ENCODE data around the gene DERL2. TPM values are rescaled to one million over a fixed set of nuclear protein-coding genes. Genes with fewer than 3 reads are reported as not detected.

The DERL2 gene
- total RNA-seq, 1 donor from 2014 or later: 25.8 TPM

DNA sequence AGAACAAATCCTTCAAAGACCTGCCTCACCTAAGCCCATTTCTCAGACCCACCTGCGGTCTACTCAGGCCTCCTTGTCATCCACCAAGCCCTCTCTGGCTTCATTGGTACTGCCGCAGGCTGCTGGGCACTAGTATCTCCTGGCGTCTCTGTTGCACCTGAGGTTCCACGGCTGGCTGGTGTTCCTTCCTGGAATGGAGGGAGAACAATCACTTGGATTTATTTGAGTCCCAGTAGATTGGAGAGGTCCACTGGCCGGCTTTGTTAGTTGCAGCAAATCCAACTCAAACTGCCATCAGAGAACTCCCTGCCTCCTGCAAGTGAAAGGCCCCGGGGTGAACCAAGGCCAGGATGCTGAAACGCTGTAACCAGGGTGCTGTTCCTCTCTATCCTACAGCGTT, 15.7 kb upstream of the DERL2 start:
- no peak for DNase-seq (ENCODE audit: low spot score)

DNA sequence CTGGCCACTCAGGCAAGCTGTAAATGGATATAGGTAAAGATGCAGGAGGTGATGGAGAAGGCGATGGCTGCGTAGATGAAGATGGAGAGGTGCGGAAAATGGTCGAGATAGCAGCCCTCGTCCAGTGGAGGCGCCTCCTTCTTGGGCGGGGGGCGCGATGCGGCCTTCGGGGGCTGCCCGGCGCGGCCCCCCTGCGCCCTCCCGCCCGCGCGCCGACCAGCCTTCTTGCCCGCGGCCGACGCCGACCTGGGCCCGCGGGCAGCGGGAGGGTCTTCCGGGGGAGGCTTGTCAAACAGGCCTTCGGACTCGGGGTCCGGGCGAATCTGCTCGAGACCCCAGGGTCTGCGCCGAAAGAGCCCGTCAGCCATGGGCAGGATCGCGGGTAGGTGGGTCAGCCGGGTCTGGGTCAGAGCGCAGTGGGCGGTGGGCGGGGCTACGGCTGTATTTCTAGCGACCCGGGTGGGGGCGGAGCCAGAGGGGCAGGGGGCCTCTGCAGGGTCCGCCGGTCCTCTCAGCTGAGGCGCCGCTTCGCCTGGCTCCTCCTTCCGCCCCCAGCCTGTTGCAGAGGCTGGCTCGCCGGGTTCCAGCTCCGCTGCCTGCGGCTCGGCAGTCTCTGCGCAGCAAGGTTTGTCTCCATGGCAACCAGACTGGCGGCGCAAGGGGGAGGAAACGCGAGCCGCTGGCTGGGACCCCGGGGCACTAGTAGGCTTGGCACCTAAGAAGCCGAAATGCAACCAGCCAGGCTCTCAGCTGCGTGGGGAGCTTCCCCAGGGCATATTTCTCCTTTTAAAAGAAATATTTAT, 14.8 kb upstream of the DERL2 start:
- DNase-seq (ENCODE audit: low spot score): peak; percentile 97

DNA sequence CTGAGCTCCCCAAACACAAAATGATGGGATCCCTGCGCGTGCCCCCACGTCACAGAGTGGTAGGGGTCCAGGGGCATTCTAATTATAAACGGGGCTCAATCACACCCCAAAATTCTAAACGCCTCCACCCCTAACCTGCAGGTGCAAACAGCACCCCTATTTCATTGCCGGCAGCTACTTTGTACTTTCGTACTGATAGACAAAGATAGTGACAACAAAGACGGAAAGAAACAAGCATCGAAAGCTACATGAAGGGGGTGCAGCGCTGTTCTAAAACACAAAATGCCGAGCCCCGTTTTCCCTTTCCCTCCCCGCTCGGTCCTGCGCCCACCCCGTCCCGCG, 14.2 kb upstream of the DERL2 start:
- DNase-seq (ENCODE audit: low spot score): peak; percentile 19

DNA sequence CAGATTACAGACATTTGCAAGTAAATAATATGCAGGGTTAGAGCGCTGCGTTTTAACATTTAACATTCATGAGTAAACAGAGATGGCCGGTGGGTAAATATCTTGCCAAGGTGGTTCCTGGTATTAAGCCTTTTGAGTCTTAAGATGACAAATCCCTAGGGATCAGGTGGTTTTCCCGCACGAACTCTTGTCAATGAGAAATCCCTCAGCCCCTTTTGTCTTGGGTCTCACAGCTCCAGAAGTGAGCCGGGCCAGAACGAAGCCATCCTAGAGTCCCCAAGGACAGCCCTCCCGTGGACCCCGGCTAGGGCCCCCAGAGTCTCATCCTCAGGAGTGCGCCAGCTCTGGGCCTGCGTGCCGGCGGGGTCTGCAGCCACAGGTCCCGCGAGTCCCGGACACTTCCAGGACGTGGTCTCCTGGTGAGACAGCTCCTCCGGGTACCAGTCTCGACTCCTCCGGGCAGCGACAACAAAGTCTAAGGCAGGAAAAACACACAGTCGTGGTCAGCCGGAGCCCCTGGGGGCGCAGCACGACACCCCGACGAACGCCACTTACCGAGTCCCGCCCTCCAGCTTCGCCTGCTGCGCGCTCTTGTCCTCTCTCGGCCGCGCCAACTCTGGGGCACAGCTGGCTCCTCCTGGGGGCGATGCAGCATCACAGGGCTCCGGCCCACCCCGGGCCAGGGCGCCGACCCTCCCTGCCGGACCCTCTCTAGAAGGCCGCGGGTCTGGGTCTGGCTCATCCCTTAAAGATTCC, 13.7 kb upstream of the DERL2 start:
- DNase-seq (ENCODE audit: low spot score): peak; percentile 23

DNA sequence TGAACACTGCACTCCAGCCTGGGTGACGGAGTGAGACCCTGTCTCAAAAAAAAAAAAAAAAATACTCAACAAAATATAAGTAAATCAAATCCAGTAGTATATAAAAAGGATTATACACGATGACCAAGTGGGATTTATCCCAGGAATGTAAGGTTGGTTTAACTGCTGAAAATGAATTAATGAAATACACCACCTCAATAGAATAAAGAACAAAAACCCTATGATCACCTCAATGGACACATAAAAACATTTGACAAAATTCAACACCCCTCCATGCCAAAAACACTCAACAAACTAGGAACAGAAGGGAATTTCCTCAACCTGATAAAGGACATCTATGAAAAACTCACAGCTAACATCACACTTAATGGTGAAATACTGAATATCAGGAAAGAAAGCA, 7.0 kb upstream of the DERL2 start:
- no peak for DNase-seq (ENCODE audit: low spot score)

DNA sequence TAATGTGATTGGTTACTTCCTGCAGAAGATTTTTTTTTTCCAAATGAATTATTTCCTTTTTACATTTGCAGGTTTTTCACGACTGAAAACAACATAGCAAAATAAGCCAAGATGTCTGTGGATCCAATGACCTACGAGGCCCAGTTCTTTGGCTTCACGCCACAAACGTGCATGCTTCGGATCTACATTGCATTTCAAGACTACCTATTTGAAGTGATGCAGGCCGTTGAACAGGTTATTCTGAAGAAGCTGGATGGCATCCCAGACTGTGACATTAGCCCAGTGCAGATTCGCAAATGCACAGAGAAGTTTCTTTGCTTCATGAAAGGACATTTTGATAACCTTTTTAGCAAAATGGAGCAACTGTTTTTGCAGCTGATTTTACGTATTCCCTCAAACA, 2.8 kb upstream of the DERL2 start:
- DNase-seq (ENCODE audit: low spot score): no peak

DNA sequence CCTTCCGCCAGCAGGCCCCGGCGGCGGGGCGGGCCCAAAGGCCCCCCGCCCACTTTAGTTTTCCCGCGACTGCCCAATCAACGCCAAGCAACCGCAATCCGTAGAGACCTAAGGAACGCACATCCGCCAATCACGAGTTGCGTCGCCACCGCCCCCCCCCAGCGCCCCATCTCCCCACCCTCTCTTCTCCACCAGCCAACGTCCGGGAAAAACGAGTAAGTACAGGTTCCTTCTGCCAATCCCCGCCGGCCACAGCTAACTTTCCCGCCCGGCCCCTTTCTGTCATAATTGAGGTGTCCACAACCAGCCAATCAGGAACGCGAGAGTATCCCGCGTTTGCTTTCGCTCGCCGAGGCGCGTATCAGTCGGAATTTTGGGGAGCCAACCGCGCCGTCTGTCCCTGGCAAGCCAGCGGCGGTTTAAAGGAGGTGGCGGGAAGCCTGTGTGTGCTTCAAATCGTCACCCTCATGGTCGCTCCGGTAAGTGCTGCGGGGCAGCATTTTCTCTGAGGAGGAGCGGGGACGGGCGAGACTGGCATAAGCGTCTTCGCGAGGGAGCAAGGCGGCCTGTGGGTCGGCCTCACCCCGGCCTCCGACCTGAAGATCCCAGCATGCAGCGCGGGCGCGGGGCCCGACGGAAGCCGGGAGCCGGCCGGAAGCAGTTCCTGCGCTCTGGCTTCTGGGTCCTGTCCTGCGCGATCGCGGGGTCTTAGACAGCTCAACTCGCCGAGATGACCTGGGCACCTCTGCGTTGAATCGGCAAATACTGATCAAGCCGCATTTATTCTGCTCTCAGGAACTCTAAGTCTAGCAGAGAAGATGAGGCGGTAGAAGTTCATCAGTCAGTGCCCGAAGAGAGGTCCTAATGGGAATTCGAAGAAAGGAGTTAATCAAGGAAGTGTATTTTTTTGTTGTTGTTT, 487 bp upstream of the DERL2 start, which contains the start of gene MIS12:
Gene MIS12, plus strand, starts transcription at position 361 of the 919 bp plus-strand sequence. CDS start 2,297 bp downstream, outside the sequence.
- peak; percentile 100 for DNase-seq (ENCODE audit: low spot score)

DNA sequence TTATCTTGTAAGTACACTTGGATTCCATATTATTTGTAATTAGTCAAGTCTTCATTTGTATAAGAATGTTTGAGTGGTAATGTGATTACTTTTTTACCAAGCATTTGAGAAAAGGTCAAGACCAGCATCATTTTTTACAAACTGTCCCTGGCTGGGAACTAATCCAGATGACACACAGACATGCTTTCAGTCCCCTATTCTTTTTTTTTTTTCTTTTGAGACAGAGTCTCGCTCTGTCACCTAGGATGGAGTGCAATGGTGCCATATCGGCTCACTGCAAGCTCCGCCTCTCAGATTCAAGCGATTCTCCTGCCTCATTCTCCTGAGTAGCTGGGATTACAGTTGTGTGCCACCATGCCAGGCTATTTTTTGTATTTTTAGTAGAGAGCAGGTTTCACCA, 4.5 kb downstream of the DERL2 start:
- DNase-seq (ENCODE audit: low spot score): no peak

DNA sequence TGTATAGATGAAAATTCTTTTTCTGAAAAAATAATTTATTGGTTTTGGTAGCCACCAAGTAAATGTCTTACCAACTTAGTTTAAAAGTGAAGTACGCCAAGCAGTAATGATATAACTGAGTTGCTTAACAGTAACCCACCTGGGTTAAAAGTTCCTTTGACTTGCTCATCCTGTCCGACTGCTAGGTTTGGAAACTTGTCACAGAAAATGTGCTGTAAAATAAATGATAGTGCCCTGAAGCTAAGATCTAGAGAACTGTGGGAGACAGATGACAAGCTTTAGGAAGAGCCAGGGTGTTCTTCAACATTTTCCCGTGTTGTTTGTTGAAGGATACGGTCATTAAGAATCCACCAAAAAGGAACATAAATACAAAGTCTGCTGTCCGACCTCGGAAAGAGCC, 5.0 kb downstream of the DERL2 start:
- DNase-seq (ENCODE audit: low spot score): peak; percentile 56

DNA sequence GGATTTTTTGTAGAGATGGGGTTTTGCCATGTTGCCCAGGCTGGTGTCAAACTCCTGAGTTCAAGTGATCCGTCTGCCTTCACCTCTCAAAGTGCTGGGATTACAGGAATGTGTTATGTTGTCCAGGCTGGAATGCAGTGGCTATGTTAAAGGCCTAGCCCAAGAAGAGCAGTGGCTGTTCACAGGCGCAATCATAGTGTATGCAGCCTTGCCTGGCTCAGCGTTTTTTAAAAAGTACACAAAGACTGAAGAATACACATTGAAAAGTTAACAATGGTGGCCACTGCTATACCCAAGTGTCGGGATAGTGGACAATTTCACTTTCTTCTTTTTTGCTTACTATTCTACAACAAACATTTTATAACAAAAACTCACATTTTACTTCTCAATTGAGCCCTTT, 7.0 kb downstream of the DERL2 start:
- DNase-seq (ENCODE audit: low spot score): no peak

DNA sequence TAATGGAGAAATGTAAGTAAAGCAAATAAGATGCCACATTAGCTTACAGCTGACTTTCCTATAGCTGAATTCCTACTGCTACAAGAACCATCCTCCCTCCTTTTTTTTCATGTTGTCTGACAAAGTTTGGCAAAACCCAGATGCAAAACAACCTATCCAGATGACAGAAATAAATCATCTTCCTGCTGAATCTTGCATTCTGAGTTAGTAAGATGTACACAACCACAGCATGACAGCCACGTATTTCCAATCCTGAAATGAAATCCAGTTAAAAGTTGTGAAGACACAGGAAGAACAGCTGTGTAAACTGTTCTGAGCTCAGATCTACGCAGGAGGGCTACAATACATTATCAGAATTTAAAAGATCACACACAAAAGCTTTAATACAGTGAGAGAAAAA, 12.1 kb downstream of the DERL2 start:
- DNase-seq (ENCODE audit: low spot score): peak; percentile 57

DNA sequence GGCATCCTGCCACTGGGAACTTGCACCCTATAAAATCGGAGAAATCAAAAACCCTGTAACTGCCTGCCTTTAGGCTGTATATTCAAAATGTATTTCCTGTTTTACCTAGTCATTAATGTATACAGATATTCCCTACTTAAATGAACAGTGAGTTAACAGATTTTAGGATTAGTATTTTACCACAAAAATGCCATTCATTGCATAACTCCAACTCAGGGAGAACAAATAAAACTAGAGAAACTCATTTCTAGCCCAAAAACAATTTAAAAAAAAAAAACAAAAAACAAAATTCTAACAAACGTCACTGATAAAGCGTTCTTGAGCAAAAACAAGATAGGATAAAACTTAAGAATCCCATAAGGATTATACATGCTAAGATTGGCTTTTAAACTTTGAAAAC, 13.5 kb downstream of the DERL2 start:
- no peak for DNase-seq (ENCODE audit: low spot score)

DNA sequence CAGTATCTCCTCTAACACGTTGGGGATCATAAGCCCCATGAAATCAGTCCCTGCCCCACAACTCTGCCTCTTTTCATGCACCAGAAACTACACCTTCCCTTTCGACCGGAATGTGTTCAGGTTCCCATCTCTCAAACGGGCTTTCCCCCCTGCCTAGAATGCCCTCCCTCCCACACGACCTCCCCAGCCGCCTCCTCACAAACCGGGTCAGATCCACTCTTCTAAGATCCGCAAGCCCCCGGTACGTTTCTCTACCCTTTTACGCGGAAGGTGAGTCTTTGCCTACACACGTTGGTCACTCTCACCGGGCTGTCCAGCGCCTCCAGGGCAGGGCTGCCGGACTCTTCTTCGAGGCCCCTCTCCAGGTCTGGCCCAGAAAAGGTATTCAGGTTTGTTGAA, 17.9 kb downstream of the DERL2 start:
- DNase-seq (ENCODE audit: low spot score): peak; percentile 17

DNA sequence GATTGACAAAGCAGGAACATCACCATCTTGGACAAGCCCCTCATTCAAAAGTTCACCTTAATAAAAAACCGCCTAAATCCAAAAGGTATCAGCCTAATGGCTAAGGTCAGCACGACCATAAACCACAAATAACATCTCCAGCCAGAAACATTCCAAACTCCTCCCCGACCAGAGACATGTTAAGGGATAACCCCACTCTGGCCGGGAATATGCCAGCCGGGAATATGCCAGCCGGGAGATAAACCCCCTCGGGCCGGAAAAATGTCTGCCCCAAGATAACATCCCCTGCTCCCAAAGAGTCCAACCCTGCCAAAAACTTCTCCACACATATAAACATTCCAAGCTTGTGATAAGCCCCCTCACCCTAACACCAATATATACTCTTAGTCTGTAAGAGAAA, 18.6 kb downstream of the DERL2 start:
- DNase-seq (ENCODE audit: low spot score): no peak

DNA sequence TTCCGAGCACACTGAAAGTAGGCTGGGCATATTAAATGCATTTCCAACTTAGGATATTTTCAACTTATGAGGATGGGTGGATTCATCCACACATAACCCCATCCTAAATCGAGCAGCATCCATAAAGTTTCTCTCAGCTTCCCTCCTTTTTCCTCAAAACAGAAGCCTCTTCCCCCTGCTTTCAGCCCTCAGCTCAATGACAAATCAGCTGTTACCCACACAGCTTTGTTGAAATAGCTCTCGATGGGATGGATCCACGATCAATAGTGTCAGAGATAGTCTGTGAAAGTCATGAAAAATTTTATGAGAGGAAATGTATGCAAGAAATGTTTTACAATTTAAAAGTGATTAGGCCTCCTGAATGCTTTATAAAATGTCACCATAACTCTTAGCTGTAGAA, 19.7 kb downstream of the DERL2 start:
- no peak for DNase-seq (ENCODE audit: low spot score)

DNA sequence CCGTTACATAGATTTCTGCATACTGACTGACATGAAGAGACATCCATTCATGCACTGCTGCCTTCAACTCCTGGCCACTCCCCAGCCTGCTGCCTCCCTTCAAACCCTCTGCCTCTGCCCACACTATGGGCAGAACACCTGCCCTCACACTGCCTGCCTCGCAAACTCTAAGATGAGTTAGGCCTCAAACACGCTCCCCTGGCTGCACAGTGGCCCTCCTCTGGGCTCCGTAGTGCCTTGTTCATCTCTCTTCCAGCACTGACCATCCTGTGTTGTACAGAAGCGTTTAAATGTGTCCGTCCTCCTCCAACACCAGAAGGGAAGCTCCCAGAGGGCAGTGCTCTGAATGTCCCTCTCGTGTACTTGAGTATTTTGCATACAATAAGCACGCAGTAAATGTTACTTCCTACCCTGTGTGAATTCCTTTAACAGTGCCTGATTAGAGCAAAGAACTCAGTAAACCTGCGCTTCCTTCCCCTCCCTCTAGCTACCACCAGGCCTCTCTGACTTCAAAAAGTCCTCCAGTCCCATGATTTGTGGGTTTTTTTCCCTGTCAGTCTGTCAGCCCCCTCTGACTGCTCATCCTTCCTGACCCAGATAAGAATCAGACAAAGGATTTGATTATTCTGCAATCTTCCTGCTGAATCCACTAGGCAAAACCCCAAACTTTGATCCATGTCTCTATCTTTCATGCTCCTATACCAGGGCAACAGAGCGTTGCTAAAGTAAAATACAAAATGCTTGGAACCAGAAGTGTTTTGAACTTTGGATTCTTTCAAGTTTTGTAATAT, 21.1 kb downstream of the DERL2 start:
- DNase-seq (ENCODE audit: low spot score): no peak

DNA sequence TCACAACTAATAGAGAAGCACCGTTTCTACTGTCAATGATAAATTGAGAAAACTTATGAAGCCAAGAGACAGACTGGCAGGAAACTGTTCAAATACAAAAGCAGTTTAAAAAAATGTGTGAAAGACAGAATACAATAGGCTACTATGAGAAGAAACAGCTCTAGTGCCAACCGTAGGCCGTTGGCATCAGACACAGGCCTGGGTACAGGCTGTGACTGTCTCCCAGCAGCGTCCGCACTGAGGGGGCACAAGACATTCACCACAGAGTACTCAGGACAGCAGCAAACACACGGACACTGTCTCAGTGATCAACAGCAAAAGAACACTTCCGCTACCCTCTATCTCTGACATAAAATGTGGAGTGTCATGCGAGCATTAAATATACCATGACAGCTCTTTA, 39.2 kb downstream of the DERL2 start:
- DNase-seq (ENCODE audit: low spot score): no peak

DNA sequence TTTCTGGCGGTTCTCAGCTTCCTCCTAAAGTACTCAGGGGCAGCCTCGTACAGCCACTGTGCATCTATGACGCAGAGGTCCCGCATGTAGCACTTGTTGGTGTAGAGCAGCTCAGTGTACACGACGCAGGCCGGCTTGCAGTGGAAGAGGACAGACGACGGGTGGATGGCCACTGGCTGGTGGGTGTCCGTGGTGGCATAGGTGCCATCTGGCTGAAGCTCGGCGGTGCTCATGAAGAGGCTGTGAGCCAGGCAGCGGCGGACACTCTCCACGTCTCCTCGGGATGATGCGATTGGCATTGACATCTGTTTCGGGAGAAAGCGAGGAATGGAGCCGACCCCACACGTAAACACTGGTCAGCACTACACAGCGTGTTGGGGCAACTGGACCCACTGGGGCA, 41.8 kb downstream of the DERL2 start:
- DNase-seq (ENCODE audit: low spot score): no peak

DNA sequence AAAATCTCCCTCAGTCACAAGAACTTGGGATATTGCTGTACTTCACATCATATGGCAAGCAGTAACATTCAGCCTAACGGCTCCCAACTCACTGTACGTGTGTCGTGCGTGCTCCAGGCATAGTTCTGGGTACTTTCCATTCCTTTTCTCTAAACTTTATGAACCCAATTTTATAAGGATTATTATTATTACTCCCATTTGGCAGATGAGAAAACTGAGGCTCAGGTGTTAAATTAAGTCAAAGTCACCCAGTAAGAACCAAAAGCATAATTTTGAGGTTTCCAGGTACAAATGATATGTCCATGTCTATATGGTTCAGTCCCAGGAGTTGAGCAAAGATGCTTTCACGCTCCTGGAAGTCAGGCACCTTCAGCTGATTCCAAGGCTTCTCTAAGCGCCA, 42.2 kb downstream of the DERL2 start:
- DNase-seq (ENCODE audit: low spot score): no peak

DNA sequence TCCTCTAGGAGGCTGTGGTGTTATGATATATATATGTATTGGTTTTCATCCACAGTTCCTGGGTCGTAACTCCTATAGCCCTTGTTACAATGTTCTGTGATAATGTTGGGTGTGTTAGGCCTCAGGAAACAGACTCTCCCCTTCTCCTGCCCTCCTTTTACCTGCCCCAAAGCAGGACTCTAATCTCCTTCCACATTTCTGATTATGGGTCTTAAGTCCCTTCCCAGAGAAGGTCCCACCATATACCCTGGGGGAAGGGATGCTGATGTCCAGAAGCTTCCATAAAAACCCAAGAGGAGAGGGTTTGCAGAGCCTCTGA, 46.6 kb downstream of the DERL2 start:
- no peak for DNase-seq (ENCODE audit: low spot score)

DNA sequence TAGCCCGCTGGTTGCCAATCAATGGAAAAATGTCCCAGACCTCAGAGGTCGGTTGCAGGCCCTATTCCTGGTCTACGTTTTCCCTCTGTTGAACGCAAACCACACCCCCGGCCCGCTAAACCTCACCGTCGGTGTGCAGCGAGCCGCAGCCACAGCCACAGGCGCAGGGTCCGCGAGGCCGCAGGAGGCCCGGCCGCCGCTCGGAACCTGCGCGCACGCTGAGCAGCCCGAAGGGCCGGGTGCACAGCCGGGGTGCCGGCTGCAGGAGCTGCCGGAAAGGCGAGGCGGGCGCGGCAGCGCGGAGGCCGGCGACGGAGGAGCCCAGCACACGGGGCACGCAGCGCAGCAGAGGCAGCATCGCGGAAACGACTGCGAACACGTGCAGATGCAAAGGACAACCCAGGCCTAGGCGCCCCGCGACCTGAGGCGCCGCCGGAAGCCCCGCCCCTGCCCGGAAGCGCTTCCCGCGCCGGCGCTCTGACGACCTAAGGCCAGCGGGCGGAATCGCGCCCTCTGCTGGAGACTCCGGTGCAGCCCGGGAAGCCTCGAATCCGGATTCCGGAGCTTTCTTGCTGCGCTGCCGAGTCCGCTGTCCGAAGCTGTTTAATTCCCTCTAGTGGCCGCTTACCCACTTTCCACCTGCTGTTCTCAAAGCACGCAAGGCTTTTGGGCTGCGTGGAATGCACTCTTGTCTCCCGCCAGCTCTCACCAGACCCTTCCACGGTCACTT, 47.1 kb downstream of the DERL2 start, which contains the start of gene C1QBP:
Gene C1QBP, minus strand, starts transcription at position 440 of the 730 bp plus-strand sequence. Its CDS starts 82 bp downstream, at position 358.
- peak; percentile 95 for DNase-seq (ENCODE audit: low spot score)

Data from umbilical cord (tissue), 2 donors.